Activated CD8-positive, alpha-beta T cell treated with anti-CD3 and anti-CD28 coated beads for 36 hours (primary cell): Measurements from ENCODE around the gene CDC37L1. TPM values are rescaled to one million over a fixed set of nuclear protein-coding genes. Genes with fewer than 3 reads are reported as not detected.

Source experiments
- ATAC-seq: fragments of 200-7000 bp; cut with Tn5 transposase; one replicate; pipeline ENCODE4 v1.10.0; 2021; ENCODE audit warnings: mild to moderate bottlenecking, moderate library complexity
- CTCF ChIA-PET: fragments of 350-600 bp; sonication (Branson Sonifier 250); formaldehyde crosslinking; loops from one replicate; lab custom pipeline; 2021; ENCODE audit warnings: antibody characterized with exemption; lab: Charles Lee
- POLR2A ChIA-PET: fragments of 350-600 bp; sonication (Branson Sonifier 250); formaldehyde crosslinking; loops from one replicate; lab custom pipeline; 2021; ENCODE audit warnings: antibody characterized with exemption; lab: Charles Lee
- DNase-seq: peaks from one replicate; pipeline ENCODE4 v3.0.0-alpha.2; 2020
- H3K27ac Mint-ChIP-seq: one replicate; pipeline ENCODE4 v1.8.0; 2021; ENCODE audit warnings: mild to moderate bottlenecking, mixed read lengths
- H3K27me3 Mint-ChIP-seq: one replicate; pipeline ENCODE4 v1.8.0; 2021; ENCODE audit warnings: mixed read lengths
- H3K36me3 Mint-ChIP-seq: one replicate; pipeline ENCODE4 v1.8.0; 2021; ENCODE audit warnings: low read depth, mixed read lengths
- H3K4me1 Mint-ChIP-seq: one replicate; pipeline ENCODE4 v1.8.0; 2021; ENCODE audit warnings: low read depth, mixed read lengths
- H3K4me3 Mint-ChIP-seq: one replicate; pipeline ENCODE4 v1.8.0; 2021; ENCODE audit warnings: mild to moderate bottlenecking, moderate library complexity, mixed read lengths
- H3K9me3 Mint-ChIP-seq: one replicate; pipeline ENCODE4 v1.8.0; 2021; ENCODE audit warnings: mixed read lengths
- CTCF ChIP-seq: fragments of 200-600 bp; IDR thresholded peaks from one replicate; pipeline ENCODE4 v1.8.0; 2022; ENCODE audit warnings: antibody characterized with exemption, mild to moderate bottlenecking
- intact Hi-C: fragments of 100-400 bp; cut with micrococcal nuclease; formaldehyde crosslinking; loops from one replicate; pipeline ENCODE4 v1.10.0; 2022
- total RNA-seq, 2 experiments: library from RNA; stranded (reverse); gene quantifications; one replicate each; pipeline ENCODE4 v1.2.3, GENCODE V29; 2021

The CDC37L1 gene
- 10 to 100 TPM; 10.0 to 10.2 TPM for total RNA-seq

GRCh38 chr9:4679268-4680172 lies at the start of gene CDC37L1:
CDC37L1 (plus strand) TSS chr9:4679569; CDS start chr9:4679768, 199 bp downstream.
- POLR2A ChIA-PET: interaction anchor here (0.6 to 1.4 kb wide), 5 partner anchors 14 to 61 kb away, joined by 3 to 8 read pairs (median 4); partner anchors contain the start of genes AK3, PLPP6 and SPATA6L
- intact Hi-C loops: loop anchor here (5.0 kb wide), 2 partner anchors 63 to 303 kb away; partner anchors contain the start of gene AK3
- Mint-ChIP-seq H3K27me3 (no peaks in the 10 kb centered on the region), H3K36me3 (peaks cover 4% of the 10 kb centered on the region), H3K4me1 (peaks cover 11% of the 10 kb centered on the region), H3K9me3 (no peaks in the 10 kb centered on the region), H3K27ac (no peak within 1 kb of the TSS), H3K4me3 (no peak within 1 kb of the TSS)
- peak; percentile 97 for ATAC-seq
- CTCF ChIA-PET: interaction anchor here (0.9 to 1.0 kb wide), 2 partner anchors 15 to 18 kb away, joined by 3 to 4 read pairs; no protein-coding TSS in a partner anchor
- DNase-seq: peak; percentile 99
- peak; percentile 79 for TF ChIP-seq CTCF

GRCh38 chr9:4630836-4631235 lies 48.5 kb upstream of the CDC37L1 start:
- intact Hi-C loops: loop anchor here (10.0 kb wide), 1 partner anchor 316 kb away; no protein-coding TSS in a partner anchor
- no peaks in the 10 kb centered on the region for H3K9me3 Mint-ChIP-seq
- no peaks in the 10 kb centered on the region for H3K36me3 Mint-ChIP-seq
- no peaks in the 10 kb centered on the region for H3K4me1 Mint-ChIP-seq
- DNase-seq (no peak), ATAC-seq (no peak)
- H3K27me3 Mint-ChIP-seq: no peaks in the 10 kb centered on the region
- no peak for TF ChIP-seq CTCF
- POLR2A ChIA-PET: interaction anchor here (0.6 kb wide), 1 partner anchor 839 kb away, joined by 3 read pairs; no protein-coding TSS in a partner anchor
- CTCF ChIA-PET: interaction anchor here (1.7 kb wide), 1 partner anchor 9 kb away, joined by 5 read pairs; no protein-coding TSS in a partner anchor
- H3K4me3 Mint-ChIP-seq: no peak overlapping the region
- no peak overlapping the region for H3K27ac Mint-ChIP-seq

DNA sequence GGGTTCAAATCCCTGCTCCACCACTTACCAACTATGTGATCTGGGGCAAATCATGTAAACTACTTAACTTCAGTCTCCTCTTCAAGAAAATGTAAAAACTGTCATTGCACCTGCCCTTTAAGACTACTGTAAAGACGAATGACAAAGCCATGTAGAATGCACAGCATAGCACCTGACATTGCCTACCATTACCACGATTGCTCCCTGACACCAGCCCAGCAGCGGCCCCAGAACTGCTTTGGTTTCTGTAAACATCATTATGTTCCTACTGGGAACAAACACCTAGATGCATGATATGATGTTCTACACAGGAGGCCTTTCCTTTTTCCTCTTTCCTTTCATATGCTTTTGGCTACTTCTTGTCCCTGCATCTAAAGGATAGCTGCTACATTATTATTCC lies 40.4 kb upstream of the CDC37L1 start:
- H3K4me1 Mint-ChIP-seq: peaks cover 4% of the 10 kb centered on the region
- ChIA-PET POLR2A (no interaction called here), CTCF (interaction anchor here (1.3 to 2.5 kb wide), 12 partner anchors 11 to 323 kb away, joined by 3 to 21 read pairs (median 6); partner anchors contain the start of gene PLPP6)
- H3K27ac Mint-ChIP-seq: no peak overlapping the region
- no peaks in the 10 kb centered on the region for H3K36me3 Mint-ChIP-seq
- no peak for TF ChIP-seq CTCF
- DNase-seq (no peak), ATAC-seq (no peak)
- no peaks in the 10 kb centered on the region for H3K9me3 Mint-ChIP-seq
- no peaks in the 10 kb centered on the region for H3K27me3 Mint-ChIP-seq
- intact Hi-C loops: loop anchor here (10.0 kb wide), 1 partner anchor 324 kb away; no protein-coding TSS in a partner anchor
- no peak overlapping the region for H3K4me3 Mint-ChIP-seq

DNA sequence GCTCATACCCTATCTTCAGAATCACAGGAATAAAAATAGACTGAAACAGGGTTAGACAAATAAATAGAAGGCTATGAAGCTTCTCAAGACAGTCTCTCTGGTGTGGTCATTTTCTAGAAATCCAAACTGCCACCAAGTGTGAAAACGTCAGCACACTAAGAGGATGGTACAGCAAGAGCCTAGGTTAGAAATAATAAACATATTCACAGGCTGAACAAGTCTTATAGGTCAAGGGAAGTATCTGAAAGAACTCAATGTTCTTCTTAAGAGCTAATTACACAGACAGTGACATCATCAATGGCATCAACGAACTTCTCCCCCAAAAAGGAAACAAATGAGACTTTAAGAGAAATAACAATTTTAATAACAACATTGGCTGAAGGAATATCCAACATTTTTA lies 39.9 kb upstream of the CDC37L1 start:
- Mint-ChIP-seq H3K27me3 (no peaks in the 10 kb centered on the region), H3K36me3 (no peaks in the 10 kb centered on the region), H3K9me3 (no peaks in the 10 kb centered on the region), H3K27ac (no peak overlapping the region), H3K4me1 (peaks cover 4% of the 10 kb centered on the region), H3K4me3 (no peak overlapping the region)
- ChIA-PET CTCF (interaction anchor here (0.8 to 2.5 kb wide), 20 partner anchors 11 to 334 kb away, joined by 3 to 21 read pairs (median 5); partner anchors contain the start of gene PLPP6), POLR2A (no interaction called here)
- no peak for TF ChIP-seq CTCF
- no peak for DNase-seq
- no peak for ATAC-seq
- intact Hi-C loops: loop anchor here (10.0 kb wide), 1 partner anchor 325 kb away; no protein-coding TSS in a partner anchor
